IPS-18a (cell line): ENCODE results near the gene TMEM87A.
"Not testable (repeated sequence)": the region's sequence is repeated elsewhere in the genome, so short reads cannot be mapped to it uniquely, and the experiment has no call there.

Experiments
- H3K27ac ChIP-seq: one replicate; pipeline ENCODE4 v1.5.1; 2013; ENCODE audit warnings: low read length
- H3K27me3 ChIP-seq: one replicate; pipeline ENCODE4 v1.6.1; 2013; ENCODE audit warnings: mild to moderate bottlenecking, low read length; ENCODE audit not compliant: control insufficient read depth, insufficient read depth
- H3K36me3 ChIP-seq: one replicate; pipeline ENCODE4 v1.6.1; 2013; ENCODE audit warnings: low read depth, low read length; ENCODE audit not compliant: control insufficient read depth
- H3K4me1 ChIP-seq: one replicate; pipeline ENCODE4 v1.6.1; 2013; ENCODE audit warnings: low read depth, low read length; ENCODE audit not compliant: control insufficient read depth
- H3K4me3 ChIP-seq: one replicate; pipeline ENCODE4 v1.5.1; 2013; ENCODE audit warnings: low read length
- H3K9ac ChIP-seq: one replicate; pipeline ENCODE4 v1.6.1; 2013; ENCODE audit warnings: mild to moderate bottlenecking, low read length, moderate library complexity
- H3K9me3 ChIP-seq: one replicate; pipeline ENCODE4 v1.6.1; 2013; ENCODE audit warnings: low read depth, low read length; ENCODE audit not compliant: control insufficient read depth

TMEM87A gene

DNA sequence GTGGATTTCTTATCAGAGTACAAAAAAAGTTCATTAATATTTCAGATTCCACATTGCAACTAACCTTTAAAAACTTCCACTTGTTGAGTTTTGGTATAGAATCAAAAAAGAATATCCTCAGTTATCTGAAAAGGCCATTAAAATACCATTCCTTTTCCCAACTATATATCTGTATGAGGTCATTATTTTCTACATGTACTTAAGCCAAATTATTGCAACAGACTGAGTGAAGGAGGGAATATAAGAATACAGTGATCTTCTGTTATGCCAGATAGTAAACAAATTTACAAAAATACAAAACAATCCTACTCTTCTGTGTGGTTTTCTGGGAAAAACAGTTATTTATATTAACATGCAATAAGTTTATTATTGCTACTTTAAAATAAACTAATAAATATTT is 5.9 kb downstream of the TMEM87A start:
- Histone ChIP-seq H3K4me3 (no peak overlapping the region), H3K36me3 (peaks cover 48% of the 10 kb centered on the region), H3K4me1 (peaks cover 4% of the 10 kb centered on the region), H3K27me3 (no peaks in the 10 kb centered on the region), H3K9ac (no peak overlapping the region), H3K27ac (no peak overlapping the region), H3K9me3 (no peaks in the 10 kb centered on the region)

DNA sequence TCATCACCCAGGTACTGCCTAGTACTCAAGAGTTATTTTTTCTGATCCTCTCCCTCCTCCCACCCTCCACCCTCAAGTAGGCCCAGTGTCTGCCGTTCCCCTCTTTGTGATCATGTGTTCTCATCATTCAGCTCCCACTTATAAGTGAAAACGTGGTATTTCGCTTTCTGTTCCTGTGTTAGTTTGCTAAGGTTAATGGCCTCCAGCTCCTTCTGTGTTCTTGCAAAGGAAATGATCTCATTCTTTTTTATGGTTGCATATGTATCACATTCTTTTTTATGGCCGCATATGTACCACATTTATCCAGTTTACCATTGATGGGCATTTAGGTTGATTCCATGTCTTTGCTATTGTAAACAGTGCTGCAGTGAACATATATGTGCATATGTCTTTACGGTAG is 8.4 kb downstream of the TMEM87A start:
- Histone ChIP-seq H3K9ac (no peak overlapping the region), H3K4me1 (no peaks in the 10 kb centered on the region), H3K27me3 (no peaks in the 10 kb centered on the region), H3K27ac (no peak overlapping the region), H3K9me3 (no peaks in the 10 kb centered on the region), H3K4me3 (no peak overlapping the region), H3K36me3 (peaks cover 71% of the 10 kb centered on the region)

DNA sequence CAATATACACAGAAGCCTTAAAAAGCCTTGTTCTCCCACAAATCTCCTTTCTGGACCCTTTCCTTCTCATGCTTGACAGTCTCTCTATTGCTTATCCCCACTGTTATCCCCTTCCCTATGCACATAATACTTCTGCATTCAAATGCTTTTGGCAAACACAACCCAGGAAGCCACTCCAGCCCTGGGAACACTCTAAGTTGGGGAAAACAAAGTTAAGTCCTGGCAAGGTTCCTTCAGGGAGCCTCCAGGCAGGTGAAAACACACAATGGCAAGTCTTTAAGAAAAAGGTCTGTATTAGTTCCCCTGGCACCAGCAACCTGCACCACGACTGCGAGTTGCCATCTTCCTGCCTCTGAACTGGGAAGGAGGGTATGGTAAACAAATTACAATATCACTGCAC is 19.9 kb downstream of the TMEM87A start:
- Histone ChIP-seq H3K9ac (no peak overlapping the region), H3K27ac (no peak overlapping the region), H3K4me1 (no peaks in the 10 kb centered on the region), H3K36me3 (peaks cover 24% of the 10 kb centered on the region), H3K9me3 (peaks cover 18% of the 10 kb centered on the region), H3K27me3 (no peaks in the 10 kb centered on the region), H3K4me3 (no peak overlapping the region)

DNA sequence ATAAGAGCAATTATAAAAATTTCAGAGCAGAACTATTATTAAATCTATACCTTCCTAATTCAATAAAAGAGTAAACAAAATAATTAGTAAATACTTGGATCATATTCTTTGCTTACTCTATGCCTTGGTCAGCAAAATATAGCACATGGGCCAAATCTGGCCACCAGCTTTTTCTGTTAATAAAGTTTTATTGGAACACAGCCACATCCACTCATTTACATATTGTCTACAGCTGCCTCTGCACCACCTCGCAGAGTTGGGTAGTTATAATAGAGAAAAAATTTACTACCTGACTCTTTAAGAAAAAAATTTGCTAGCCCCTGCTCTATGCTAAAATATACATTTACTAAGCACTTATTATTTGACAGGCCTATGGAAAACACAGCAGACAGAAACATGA is 32.4 kb downstream of the TMEM87A start:
- Histone ChIP-seq H3K36me3 (peaks cover 30% of the 10 kb centered on the region), H3K27ac (no peak overlapping the region), H3K4me1 (no peaks in the 10 kb centered on the region), H3K9ac (no peak overlapping the region), H3K27me3 (no peaks in the 10 kb centered on the region), H3K9me3 (no peaks in the 10 kb centered on the region), H3K4me3 (no peak overlapping the region)

DNA sequence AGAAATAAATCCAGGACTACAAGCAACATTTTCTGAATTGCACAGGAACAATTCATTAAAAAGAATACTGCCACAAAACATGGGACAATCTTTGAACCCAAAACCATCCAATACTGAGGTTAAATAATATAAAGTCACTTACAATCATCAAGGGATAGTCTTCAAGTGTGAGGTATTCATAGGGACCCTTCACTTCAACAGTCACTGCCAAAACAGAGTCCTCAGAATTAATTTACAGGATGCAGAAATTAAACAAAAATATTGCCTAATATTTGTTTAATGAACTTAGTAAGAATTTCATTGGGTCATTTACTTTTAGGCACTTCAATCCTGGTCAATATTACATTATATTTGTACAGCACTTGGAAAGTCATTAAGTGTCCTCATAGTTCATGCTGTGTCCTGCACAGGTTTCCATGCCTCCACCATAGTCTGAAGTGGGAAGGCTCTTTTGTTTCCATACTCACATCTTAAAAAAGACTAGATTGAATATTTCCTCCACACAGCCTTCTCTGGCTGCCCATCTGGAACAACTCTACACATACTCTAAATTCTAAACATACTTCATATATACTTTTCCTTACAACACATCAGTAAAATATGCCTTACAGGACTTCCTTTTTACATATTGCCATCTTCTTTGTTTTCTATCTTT is 33.6 kb downstream of the TMEM87A start:
- H3K4me3 ChIP-seq = no peak overlapping the region
- no peak overlapping the region for H3K27ac ChIP-seq
- no peaks in the 10 kb centered on the region for H3K27me3 ChIP-seq
- no peaks in the 10 kb centered on the region for H3K4me1 ChIP-seq
- no peaks in the 10 kb centered on the region for H3K9me3 ChIP-seq
- no peak overlapping the region for H3K9ac ChIP-seq
- H3K36me3 ChIP-seq = peaks cover 34% of the 10 kb centered on the region

GRCh38 chr15:42233107-42233506 is 40.1 kb downstream of the TMEM87A start:
- Histone ChIP-seq H3K27ac (no peak overlapping the region), H3K27me3 (no peaks in the 10 kb centered on the region), H3K9me3 (no peaks in the 10 kb centered on the region), H3K9ac (no peak overlapping the region), H3K4me3 (no peak overlapping the region), H3K4me1 (no peaks in the 10 kb centered on the region), H3K36me3 (peaks cover 60% of the 10 kb centered on the region)

GRCh38 chr15:42232606-42233005 is 40.6 kb downstream of the TMEM87A start:
- Histone ChIP-seq H3K27me3 (no peaks in the 10 kb centered on the region), H3K36me3 (peaks cover 58% of the 10 kb centered on the region), H3K9ac (no peak overlapping the region), H3K9me3 (no peaks in the 10 kb centered on the region), H3K4me3 (no peak overlapping the region), H3K27ac (no peak overlapping the region), H3K4me1 (no peaks in the 10 kb centered on the region)

- Histone ChIP-seq H3K27ac (no peak overlapping the region), H3K27me3 (no peaks in the 10 kb centered on the region), H3K9me3 (no peaks in the 10 kb centered on the region), H3K9ac (no peak overlapping the region), H3K4me1 (no peaks in the 10 kb centered on the region), H3K4me3 (no peak overlapping the region), H3K36me3 (peaks cover 60% of the 10 kb centered on the region)
Measured at GRCh38 chr15:42231088-42231487, 42.1 kb downstream of the TMEM87A start.

- H3K27me3 ChIP-seq, H3K9me3 ChIP-seq, H3K4me3 ChIP-seq, H3K9ac ChIP-seq, H3K27ac ChIP-seq, H3K4me1 ChIP-seq: not testable (repeated sequence)
- H3K36me3 ChIP-seq = peaks cover 65% of the 10 kb centered on the region
Measured at GRCh38 chr15:42228981-42229380, 44.3 kb downstream of the TMEM87A start.

GRCh38 chr15:42228036-42228435 is 45.2 kb downstream of the TMEM87A start:
- no peak overlapping the region for H3K27ac ChIP-seq
- H3K4me3 ChIP-seq = no peak overlapping the region
- peaks cover 56% of the 10 kb centered on the region for H3K36me3 ChIP-seq
- no peaks in the 10 kb centered on the region for H3K4me1 ChIP-seq
- no peaks in the 10 kb centered on the region for H3K27me3 ChIP-seq
- H3K9ac ChIP-seq = no peak overlapping the region
- H3K9me3 ChIP-seq = no peaks in the 10 kb centered on the region

DNA sequence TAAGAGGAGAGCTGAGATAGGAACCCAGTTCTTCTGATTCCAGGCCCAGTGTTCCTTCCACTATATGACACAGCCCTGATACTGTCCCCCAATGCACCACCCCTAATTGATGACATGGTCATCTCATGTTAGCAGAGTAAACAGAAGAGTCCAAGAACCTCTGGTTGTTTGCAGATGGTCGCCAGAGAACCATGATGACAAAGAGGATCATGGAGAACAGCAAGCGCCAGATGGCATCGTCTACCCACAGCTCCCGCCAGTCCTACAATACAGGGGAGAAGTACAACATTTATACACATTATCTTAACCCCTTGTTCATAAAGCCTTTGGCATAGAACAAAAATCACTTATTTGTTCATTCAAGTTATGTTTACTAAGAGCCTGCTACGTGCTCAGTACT is 46.6 kb downstream of the TMEM87A start:
- Histone ChIP-seq H3K27ac (no peak overlapping the region), H3K36me3 (peaks cover 46% of the 10 kb centered on the region), H3K9me3 (no peaks in the 10 kb centered on the region), H3K27me3 (no peaks in the 10 kb centered on the region), H3K9ac (no peak overlapping the region), H3K4me3 (no peak overlapping the region), H3K4me1 (no peaks in the 10 kb centered on the region)

DNA sequence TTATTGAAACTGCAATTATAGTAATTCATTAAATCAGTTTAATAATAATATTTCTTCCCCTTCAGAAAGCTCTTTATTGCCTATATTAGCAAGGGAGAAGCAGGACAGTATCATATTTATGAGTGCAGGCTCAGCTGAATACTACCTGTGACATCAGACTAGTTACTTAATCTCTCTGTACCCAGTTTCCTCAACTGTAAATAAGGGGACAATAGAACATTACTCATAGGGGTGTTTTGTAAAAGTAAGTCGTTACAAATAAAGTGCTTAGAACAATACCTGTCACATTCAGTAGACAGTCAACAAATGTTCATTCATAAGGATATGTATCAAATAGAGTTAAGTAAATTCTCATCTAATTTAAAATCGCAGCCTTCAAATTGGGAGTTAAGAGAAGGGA is 53.0 kb downstream of the TMEM87A start:
- Histone ChIP-seq H3K9me3 (no peaks in the 10 kb centered on the region), H3K4me1 (no peaks in the 10 kb centered on the region), H3K9ac (no peak overlapping the region), H3K27me3 (no peaks in the 10 kb centered on the region), H3K36me3 (peaks cover 45% of the 10 kb centered on the region), H3K4me3 (no peak overlapping the region), H3K27ac (no peak overlapping the region)
